Measurements from ENCODE around the gene IL13RA2.

DNA sequence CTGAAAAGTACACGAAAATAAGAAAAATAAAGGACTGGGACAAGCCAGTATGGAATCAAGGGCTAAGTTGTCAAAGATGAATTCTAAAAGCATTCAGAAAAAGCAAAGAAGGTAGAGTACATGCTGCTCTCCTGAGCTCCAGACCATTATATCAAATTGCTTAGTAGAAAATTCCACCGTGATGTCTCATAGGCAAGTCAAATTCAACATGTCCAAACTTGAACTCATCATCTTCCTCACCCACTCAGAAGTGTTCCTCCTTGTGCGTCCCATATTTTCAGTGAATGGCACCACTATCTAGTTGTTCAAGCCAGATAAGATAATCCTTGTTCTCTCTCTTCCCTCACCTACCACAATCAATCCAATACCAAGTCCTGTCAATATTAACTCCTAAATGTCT, 37.5 kb upstream of the IL13RA2 start:
- TF ChIP-seq, protein P1, sequence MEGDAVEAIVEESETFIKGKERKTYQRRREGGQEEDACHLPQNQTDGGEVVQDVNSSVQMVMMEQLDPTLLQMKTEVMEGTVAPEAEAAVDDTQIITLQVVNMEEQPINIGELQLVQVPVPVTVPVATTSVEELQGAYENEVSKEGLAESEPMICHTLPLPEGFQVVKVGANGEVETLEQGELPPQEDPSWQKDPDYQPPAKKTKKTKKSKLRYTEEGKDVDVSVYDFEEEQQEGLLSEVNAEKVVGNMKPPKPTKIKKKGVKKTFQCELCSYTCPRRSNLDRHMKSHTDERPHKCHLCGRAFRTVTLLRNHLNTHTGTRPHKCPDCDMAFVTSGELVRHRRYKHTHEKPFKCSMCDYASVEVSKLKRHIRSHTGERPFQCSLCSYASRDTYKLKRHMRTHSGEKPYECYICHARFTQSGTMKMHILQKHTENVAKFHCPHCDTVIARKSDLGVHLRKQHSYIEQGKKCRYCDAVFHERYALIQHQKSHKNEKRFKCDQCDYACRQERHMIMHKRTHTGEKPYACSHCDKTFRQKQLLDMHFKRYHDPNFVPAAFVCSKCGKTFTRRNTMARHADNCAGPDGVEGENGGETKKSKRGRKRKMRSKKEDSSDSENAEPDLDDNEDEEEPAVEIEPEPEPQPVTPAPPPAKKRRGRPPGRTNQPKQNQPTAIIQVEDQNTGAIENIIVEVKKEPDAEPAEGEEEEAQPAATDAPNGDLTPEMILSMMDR (IDR thresholded peaks at IDR 0.05): no peak
- TF ChIP-seq POLR2A (IDR thresholded peaks at IDR 0.05): no peak
